Hematopoietic multipotent progenitor cell treated with erythropoietin and hydrocortisone succinate and interleukin-3 and kit ligand, for 8 days (in vitro differentiated cells): ENCODE results near the gene CAV2.
"Not testable (repeated sequence)": the region's sequence is repeated elsewhere in the genome, so short reads cannot be mapped to it uniquely, and the experiment has no call there.

Experiments used
- DNase-seq: peaks from one replicate; pipeline ENCODE4 v3.0.0-alpha.2; 2015

The CAV2 gene

GRCh38 chr7:116499168-116500077 lies at the start of gene CAV2:
CAV2 (plus strand) TSS chr7:116499738; CDS start chr7:116499782, 44 bp downstream.
- DNase-seq, result no peak

GRCh38 chr7:116449950-116450349 lies 49.6 kb upstream of the CAV2 start:
- DNase-seq, result no peak

GRCh38 chr7:116451957-116452729 lies 47.4 kb upstream of the CAV2 start:
- no peak for DNase-seq

GRCh38 chr7:116454377-116454776 lies 45.2 kb upstream of the CAV2 start:
- no peak for DNase-seq

GRCh38 chr7:116455009-116455408 lies 44.5 kb upstream of the CAV2 start:
- no peak for DNase-seq

- no peak for DNase-seq
These were observed 44.0 kb upstream of the CAV2 start for GRCh38 chr7:116455499-116455898.

- DNase-seq, result no peak
These were observed 38.0 kb upstream of the CAV2 start for GRCh38 chr7:116461500-116461899.

GRCh38 chr7:116463956-116464355 lies 35.6 kb upstream of the CAV2 start:
- no peak for DNase-seq

- no peak for DNase-seq
These were observed 35.2 kb upstream of the CAV2 start for GRCh38 chr7:116464375-116464774.

GRCh38 chr7:116465125-116465524 lies 34.4 kb upstream of the CAV2 start:
- DNase-seq, result no peak

GRCh38 chr7:116468534-116468933 lies 31.0 kb upstream of the CAV2 start:
- DNase-seq, result no peak

- DNase-seq, result no peak
These were observed 21.9 kb upstream of the CAV2 start for GRCh38 chr7:116477625-116478024.

GRCh38 chr7:116478834-116479233 lies 20.7 kb upstream of the CAV2 start:
- DNase-seq, result no peak

- DNase-seq, result no peak
These were observed 16.1 kb upstream of the CAV2 start for GRCh38 chr7:116483271-116483942.

- not testable (repeated sequence) for DNase-seq
These were observed 15.1 kb upstream of the CAV2 start for GRCh38 chr7:116484389-116484788.

GRCh38 chr7:116487907-116488521 lies 11.5 kb upstream of the CAV2 start:
- DNase-seq, result no peak

- DNase-seq, result no peak
These were observed 9.2 kb upstream of the CAV2 start for GRCh38 chr7:116490351-116490750.

- no peak for DNase-seq
These were observed 7.5 kb upstream of the CAV2 start for GRCh38 chr7:116491887-116492653.

GRCh38 chr7:116492654-116493109 lies 6.9 kb upstream of the CAV2 start:
- no peak for DNase-seq

GRCh38 chr7:116493449-116493848 lies 6.1 kb upstream of the CAV2 start:
- DNase-seq, result no peak

GRCh38 chr7:116494472-116494871 lies 5.1 kb upstream of the CAV2 start:
- DNase-seq, result no peak

GRCh38 chr7:116495736-116496135 lies 3.8 kb upstream of the CAV2 start:
- DNase-seq, result no peak
